PC-3 (cell line): ENCODE results near the gene CAMTA1. TPM values are rescaled to one million over a fixed set of nuclear protein-coding genes. Genes with fewer than 3 reads are reported as not detected.

Source experiments
- ATAC-seq: fragments of 200-7000 bp; cut with Tn5 transposase; 2 replicates; pipeline ENCODE4 v1.9.1; 2020; ENCODE audit warnings: mild to moderate bottlenecking, moderate library complexity
- BruUV-seq: library from RNA; stranded (reverse); fragments of 400-500 nt; replicated peaks from 2 replicates; lab custom pipeline; 2021; lab: Mats Ljungman, UMichigan
- CTCF ChIA-PET: fragments of 300-600 bp; sonication (Branson Sonifier 250); formaldehyde crosslinking; loops from one replicate; lab custom pipeline; 2022; ENCODE audit warnings: antibody characterized with exemption; lab: Charles Lee
- POLR2A ChIA-PET: fragments of 300-600 bp; sonication (Branson Sonifier 250); formaldehyde crosslinking; loops from one replicate; lab custom pipeline; 2022; ENCODE audit warnings: antibody characterized with exemption; ENCODE audit not compliant: unreplicated experiment; lab: Charles Lee
- DNase-seq: peaks from one replicate; pipeline ENCODE4 v3.0.0-alpha.2; 2015
- H2AFZ ChIP-seq: fragments of 300-600 bp; sonication (generic); 2 replicates; pipeline ENCODE4 v1.6.0; 2016; ENCODE audit warnings: antibody characterized with exemption, low read length
- H3F3A ChIP-seq: fragments of 300-600 bp; sonication (generic); one replicate; pipeline ENCODE4 v1.6.0; 2017; ENCODE audit warnings: antibody characterized with exemption, low read length, control low read depth, mild to moderate bottlenecking; ENCODE audit not compliant: unreplicated experiment
- H3K27ac ChIP-seq: fragments of 300-600 bp; sonication (generic); 2 replicates; pipeline ENCODE4 v1.5.1; 2016; ENCODE audit warnings: mild to moderate bottlenecking, low read length
- H3K27me3 ChIP-seq: fragments of 300-600 bp; sonication (generic); 2 replicates; pipeline ENCODE4 v1.6.1; 2016; ENCODE audit warnings: low read length, mixed read lengths
- H3K36me3 ChIP-seq: fragments of 300-600 bp; sonication (generic); 2 replicates; pipeline ENCODE4 v1.6.1; 2016; ENCODE audit warnings: low read depth, mixed run types, low read length, mixed read lengths
- H3K4me1 ChIP-seq: fragments of 300-600 bp; sonication (generic); 2 replicates; pipeline ENCODE4 v1.5.1; 2016; ENCODE audit warnings: low read length; ENCODE audit not compliant: insufficient read depth
- H3K4me2 ChIP-seq: fragments of 300-600 bp; sonication (generic); 2 replicates; pipeline ENCODE4 v1.6.0; 2016; ENCODE audit warnings: low read length
- H3K4me3 ChIP-seq: fragments of 300-600 bp; sonication (generic); 2 replicates; pipeline ENCODE4 v1.5.1; 2016; ENCODE audit warnings: mild to moderate bottlenecking, low read length, mixed read lengths
- H3K79me2 ChIP-seq: fragments of 300-600 bp; sonication (generic); 2 replicates; pipeline ENCODE4 v1.6.1; 2017; ENCODE audit warnings: low read length, mixed read lengths
- H3K9ac ChIP-seq: fragments of 300-600 bp; sonication (generic); 2 replicates; pipeline ENCODE4 v1.6.0; 2016; ENCODE audit warnings: mild to moderate bottlenecking, low read length
- H3K9me2 ChIP-seq: fragments of 300-600 bp; sonication (generic); replicated peaks from 2 replicates; pipeline ENCODE4 v1.6.1; 2016; ENCODE audit warnings: mixed run types, low read length, mixed read lengths
- H3K9me3 ChIP-seq: fragments of 300-600 bp; sonication (generic); 2 replicates; pipeline ENCODE4 v1.6.1; 2016; ENCODE audit warnings: low read length, mixed read lengths
- H4K20me1 ChIP-seq: fragments of 300-600 bp; sonication (generic); 2 replicates; pipeline ENCODE4 v1.6.1; 2016; ENCODE audit warnings: low read length, mixed read lengths
- EZH2 ChIP-seq: fragments of 300-600 bp; sonication (generic); IDR thresholded peaks from one replicate; pipeline ENCODE4 v1.6.1; 2017; ENCODE audit warnings: antibody characterized with exemption, mild to moderate bottlenecking, low read length; ENCODE audit not compliant: unreplicated experiment
- EZH2phosphoT487 ChIP-seq: fragments of 300-600 bp; sonication (generic); IDR thresholded peaks from 2 replicates; pipeline ENCODE4 v1.6.1; 2018; ENCODE audit warnings: mild to moderate bottlenecking, antibody characterized with exemption, low read length, borderline replicate concordance
- intact Hi-C: fragments of 100-400 bp; cut with micrococcal nuclease; formaldehyde crosslinking; loops from 2 replicates; pipeline ENCODE4 v1.9.0; 2023
- total RNA-seq: library from RNA; depleted of rRNA; stranded (reverse); fragments of >200 nt; gene quantifications from 2 replicates; pipeline ENCODE4 v1.2.3, GENCODE V29; 2014
- TF ChIP-seq, protein P1 (sequence below): fragments of 300-600 bp; sonication (generic); conservative IDR thresholded peaks from 2 replicates; pipeline ENCODE4 v1.5.1; 2017; ENCODE audit warnings: antibody characterized with exemption, low read depth, mild to moderate bottlenecking, low read length

Gene CAMTA1
- total RNA-seq, 1 experiment from 2014 or later, result 40.8 TPM

DNA sequence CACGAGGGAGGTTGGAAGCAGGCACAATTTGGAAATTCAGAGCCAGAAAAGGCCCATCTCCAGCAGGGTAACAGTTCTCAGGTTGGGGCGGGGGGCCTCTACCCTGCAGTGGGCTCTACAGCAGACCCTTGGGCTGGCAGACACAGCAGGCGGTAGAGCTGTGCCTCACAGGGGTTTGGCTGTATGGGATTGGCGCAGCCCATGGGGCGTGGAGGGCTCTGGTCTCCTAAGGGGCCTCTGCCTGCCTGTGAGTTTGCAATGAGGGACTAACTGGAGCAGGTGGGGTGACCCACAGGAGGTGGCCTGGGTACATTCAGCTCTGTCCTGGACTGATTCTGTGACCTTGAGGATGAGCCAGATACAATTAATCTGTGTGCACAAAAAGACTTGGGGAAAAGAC, 124.1 kb downstream of the CAMTA1 start:
- no TSS peak for BruUV-seq

DNA sequence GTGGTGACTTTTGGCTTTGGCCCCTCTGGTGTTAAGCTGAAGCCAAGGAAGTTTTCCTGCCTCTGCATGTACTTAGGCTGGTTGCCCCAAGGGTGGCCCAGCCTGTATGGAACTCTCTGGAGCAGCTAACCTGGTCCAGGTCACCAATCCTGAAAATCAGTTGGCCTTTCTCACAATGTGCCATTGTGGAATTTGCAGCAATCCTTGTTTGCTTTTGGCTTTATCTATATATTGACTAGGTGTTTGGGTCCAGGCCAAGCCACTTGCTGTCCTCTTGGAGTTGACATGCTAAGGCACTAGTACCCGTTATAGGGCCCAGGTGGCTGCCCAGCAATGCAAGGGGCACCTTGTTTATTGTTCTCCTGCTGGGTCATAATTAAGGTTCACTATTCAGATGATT, 124.6 kb downstream of the CAMTA1 start:
- no peak overlapping the region for H3K27ac ChIP-seq
- no peaks in the 10 kb centered on the region for H3K79me2 ChIP-seq
- no peaks in the 10 kb centered on the region for H3F3A ChIP-seq
- no peak overlapping the region for H2AFZ ChIP-seq
- BruUV-seq, result no TSS peak
- H3K36me3 ChIP-seq, result no peaks in the 10 kb centered on the region
- no peaks in the 10 kb centered on the region for H4K20me1 ChIP-seq
- H3K27me3 ChIP-seq, result peaks cover 35% of the 10 kb centered on the region
- H3K9me2 ChIP-seq, result no peaks in the 10 kb centered on the region
- H3K4me1 ChIP-seq, result no peaks in the 10 kb centered on the region
- no peaks in the 10 kb centered on the region for H3K9me3 ChIP-seq
- no peak overlapping the region for H3K4me3 ChIP-seq
- H3K4me2 ChIP-seq, result no peak overlapping the region
- no peak for ATAC-seq
- intact Hi-C loops, result no loop called here
- TF ChIP-seq EZH2phosphoT487 (no peak), EZH2 (no peak)
- TF ChIP-seq, protein P1, sequence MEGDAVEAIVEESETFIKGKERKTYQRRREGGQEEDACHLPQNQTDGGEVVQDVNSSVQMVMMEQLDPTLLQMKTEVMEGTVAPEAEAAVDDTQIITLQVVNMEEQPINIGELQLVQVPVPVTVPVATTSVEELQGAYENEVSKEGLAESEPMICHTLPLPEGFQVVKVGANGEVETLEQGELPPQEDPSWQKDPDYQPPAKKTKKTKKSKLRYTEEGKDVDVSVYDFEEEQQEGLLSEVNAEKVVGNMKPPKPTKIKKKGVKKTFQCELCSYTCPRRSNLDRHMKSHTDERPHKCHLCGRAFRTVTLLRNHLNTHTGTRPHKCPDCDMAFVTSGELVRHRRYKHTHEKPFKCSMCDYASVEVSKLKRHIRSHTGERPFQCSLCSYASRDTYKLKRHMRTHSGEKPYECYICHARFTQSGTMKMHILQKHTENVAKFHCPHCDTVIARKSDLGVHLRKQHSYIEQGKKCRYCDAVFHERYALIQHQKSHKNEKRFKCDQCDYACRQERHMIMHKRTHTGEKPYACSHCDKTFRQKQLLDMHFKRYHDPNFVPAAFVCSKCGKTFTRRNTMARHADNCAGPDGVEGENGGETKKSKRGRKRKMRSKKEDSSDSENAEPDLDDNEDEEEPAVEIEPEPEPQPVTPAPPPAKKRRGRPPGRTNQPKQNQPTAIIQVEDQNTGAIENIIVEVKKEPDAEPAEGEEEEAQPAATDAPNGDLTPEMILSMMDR, result no peak
- ChIA-PET CTCF (no interaction called here), POLR2A (no interaction called here)
- no peak for DNase-seq
- no peak overlapping the region for H3K9ac ChIP-seq

More for the DNA sequence above, 124.1 kb downstream of the CAMTA1 start:
- POLR2A ChIA-PET, result no interaction called here
- DNase-seq, result no peak
- Histone ChIP-seq H3F3A (no peaks in the 10 kb centered on the region), H3K4me2 (no peak overlapping the region), H3K4me1 (no peaks in the 10 kb centered on the region), H3K36me3 (no peaks in the 10 kb centered on the region), H3K9me2 (no peaks in the 10 kb centered on the region), H3K27ac (no peak overlapping the region), H3K4me3 (no peak overlapping the region), H3K9ac (no peak overlapping the region), H3K79me2 (no peaks in the 10 kb centered on the region), H3K9me3 (no peaks in the 10 kb centered on the region), H3K27me3 (peaks cover 30% of the 10 kb centered on the region), H2AFZ (no peak overlapping the region), H4K20me1 (no peaks in the 10 kb centered on the region)
- TF ChIP-seq, protein P1, result no peak
- TF ChIP-seq EZH2 (no peak), EZH2phosphoT487 (no peak)
- CTCF ChIA-PET, result no interaction called here
- no peak for ATAC-seq
- intact Hi-C loops, result no loop called here

DNA sequence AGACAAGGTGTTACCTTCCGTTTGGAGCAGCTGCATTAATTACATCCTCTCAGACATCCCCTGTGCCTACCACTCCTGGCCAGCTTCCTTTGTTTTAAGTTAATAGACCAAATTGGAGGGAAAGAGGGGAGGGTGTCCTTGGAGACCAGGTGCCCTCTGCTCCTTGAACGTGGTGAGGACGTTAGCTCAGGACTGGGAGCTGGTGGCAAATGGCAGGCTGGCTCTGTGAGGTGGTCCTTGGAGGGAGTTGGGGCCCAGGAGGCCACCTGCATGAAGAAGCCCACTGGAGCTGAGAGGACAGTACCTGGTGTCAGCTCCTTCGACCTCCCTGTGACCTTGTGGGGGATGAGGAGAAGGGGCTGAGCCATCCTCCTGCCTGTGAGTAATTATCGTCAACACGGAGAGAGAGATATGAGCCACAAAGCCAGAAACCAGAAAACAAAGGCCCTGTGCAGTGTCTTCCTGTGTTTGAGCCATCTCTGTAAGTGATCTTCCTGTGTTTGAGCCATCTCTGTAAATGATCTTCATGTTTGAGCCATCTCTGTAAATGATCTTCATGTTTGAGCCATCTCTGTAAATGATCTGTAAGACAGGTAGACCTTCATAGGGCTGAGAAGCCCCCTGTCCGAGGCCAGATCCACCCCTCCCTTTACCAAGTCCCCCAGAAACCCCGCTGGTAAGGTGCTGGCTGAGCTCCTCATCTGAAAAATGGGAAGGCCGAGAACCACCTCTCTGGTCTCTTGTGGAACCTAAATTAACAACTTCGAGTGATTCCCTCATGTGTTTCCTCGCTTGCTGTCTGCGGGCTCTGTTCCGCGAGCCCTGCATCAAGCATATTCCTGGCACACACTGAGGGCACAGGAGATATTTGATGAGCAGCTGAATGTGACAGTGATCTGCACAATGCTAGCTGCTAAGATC, 126.0 kb downstream of the CAMTA1 start:
- Histone ChIP-seq H3K4me3 (no peak overlapping the region), H2AFZ (no peak overlapping the region), H3K27me3 (peaks cover 34% of the 10 kb centered on the region), H3K27ac (no peak overlapping the region), H3K79me2 (no peaks in the 10 kb centered on the region), H3K4me2 (no peak overlapping the region), H3F3A (no peaks in the 10 kb centered on the region), H3K36me3 (no peaks in the 10 kb centered on the region), H3K9me3 (no peaks in the 10 kb centered on the region), H3K9me2 (no peaks in the 10 kb centered on the region), H4K20me1 (no peaks in the 10 kb centered on the region), H3K9ac (no peak overlapping the region), H3K4me1 (no peaks in the 10 kb centered on the region)
- ChIA-PET CTCF (no interaction called here), POLR2A (no interaction called here)
- no peak for ATAC-seq
- TF ChIP-seq EZH2 (no peak), EZH2phosphoT487 (no peak)
- TF ChIP-seq, protein P1, result no peak
- no peak for DNase-seq
- intact Hi-C loops, result no loop called here
- BruUV-seq, result no TSS peak
